ENCODE measurements around the gene IFITM10.
"Not testable (repeated sequence)": the region's sequence is repeated elsewhere in the genome, so short reads cannot be mapped to it uniquely, and the experiment has no call there.

The IFITM10 gene

GRCh38 chr11:1778141-1778911 is 27.9 kb upstream of the IFITM10 start:
- no peak for DNase-seq (ENCODE audit: low read depth in 2 of 3, low spot score in 1 of 3)

GRCh38 chr11:1777737-1778136 is 27.3 kb upstream of the IFITM10 start:
- DNase-seq (ENCODE audit: low read depth in 2 of 3, low spot score in 1 of 3) = no peak

GRCh38 chr11:1776944-1777715 is 26.7 kb upstream of the IFITM10 start:
- no peak for DNase-seq (ENCODE audit: low read depth in 2 of 3, low spot score in 1 of 3)

GRCh38 chr11:1776331-1776851 is 26.0 kb upstream of the IFITM10 start:
- no peak for DNase-seq (ENCODE audit: low read depth in 2 of 3, low spot score in 1 of 3)

GRCh38 chr11:1774886-1775285 is 24.5 kb upstream of the IFITM10 start:
- no peak for DNase-seq (ENCODE audit: low read depth in 2 of 3, low spot score in 1 of 3)

- no peak for DNase-seq (ENCODE audit: low read depth in 2 of 3, low spot score in 1 of 3)
Measured at GRCh38 chr11:1773994-1774550, 23.7 kb upstream of the IFITM10 start.

GRCh38 chr11:1773131-1773993 is 23.0 kb upstream of the IFITM10 start:
- no peak for DNase-seq (ENCODE audit: low read depth in 2 of 3, low spot score in 1 of 3)

GRCh38 chr11:1772270-1773130 is 22.1 kb upstream of the IFITM10 start:
- DNase-seq (ENCODE audit: low read depth in 2 of 3, low spot score in 1 of 3) = peak in 2 of 3 donors; percentile 25 to 43

GRCh38 chr11:1771700-1772099 is 21.3 kb upstream of the IFITM10 start:
- DNase-seq (ENCODE audit: low read depth in 2 of 3, low spot score in 1 of 3) = no peak

GRCh38 chr11:1771273-1771672 is 20.9 kb upstream of the IFITM10 start:
- no peak for DNase-seq (ENCODE audit: low read depth in 2 of 3, low spot score in 1 of 3)

- no peak for DNase-seq (ENCODE audit: low read depth in 2 of 3, low spot score in 1 of 3)
Measured at GRCh38 chr11:1770528-1770927, 20.1 kb upstream of the IFITM10 start.

- no peak for DNase-seq (ENCODE audit: low read depth in 2 of 3, low spot score in 1 of 3)
Measured at GRCh38 chr11:1770061-1770460, 19.7 kb upstream of the IFITM10 start.

- DNase-seq (ENCODE audit: low read depth in 2 of 3, low spot score in 1 of 3) = not testable (repeated sequence)
Measured at GRCh38 chr11:1769304-1769936, 19.0 kb upstream of the IFITM10 start.

GRCh38 chr11:1768141-1768469 is 17.7 kb upstream of the IFITM10 start:
- no peak for DNase-seq (ENCODE audit: low read depth in 2 of 3, low spot score in 1 of 3)

- DNase-seq (ENCODE audit: low read depth in 2 of 3, low spot score in 1 of 3) = no peak
Measured at GRCh38 chr11:1767399-1768140, 17.2 kb upstream of the IFITM10 start.

- DNase-seq (ENCODE audit: low read depth in 2 of 3, low spot score in 1 of 3) = no peak
Measured at GRCh38 chr11:1766719-1767398, 16.5 kb upstream of the IFITM10 start.

GRCh38 chr11:1765871-1766718 is 15.7 kb upstream of the IFITM10 start:
- no peak for DNase-seq (ENCODE audit: low read depth in 2 of 3, low spot score in 1 of 3)

Measured in stimulated activated CD4-positive, alpha-beta T cell treated with anti-CD3 and anti-CD28 coated beads, Interleukin-12 subunit alpha, Interleukin-12 subunit beta, amount 100 ng/mL, for 48 hours (primary cell).